ENCODE data around the gene CRY1.
A peak's percentile ranks its signal among the peaks of the same experiment; 100 is the strongest.
"Not testable (repeated sequence)": the region's sequence is repeated elsewhere in the genome, so short reads cannot be mapped to it uniquely, and the experiment has no call there.

CRY1 gene

DNA sequence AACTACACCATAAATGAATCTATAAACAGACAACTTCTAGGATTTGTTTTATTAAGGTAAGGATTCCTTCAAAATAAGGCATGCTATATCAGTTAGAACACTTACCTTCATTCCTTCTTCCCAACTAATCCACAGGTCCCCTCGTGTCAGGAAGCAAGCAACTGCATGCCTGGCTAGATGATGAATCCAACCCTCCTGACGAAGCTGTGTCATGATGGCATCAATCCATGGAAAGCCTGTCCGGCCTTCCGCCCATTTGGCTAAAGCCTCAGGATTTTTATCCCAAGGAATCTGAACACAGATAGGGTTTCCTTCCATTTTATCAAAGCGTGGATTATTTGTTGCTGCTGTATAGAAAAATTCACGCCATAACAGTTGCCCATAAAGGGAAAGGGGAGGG is 93.9 kb downstream of the CRY1 start:
- no peak for DNase-seq (ENCODE audit: low spot score)

DNA sequence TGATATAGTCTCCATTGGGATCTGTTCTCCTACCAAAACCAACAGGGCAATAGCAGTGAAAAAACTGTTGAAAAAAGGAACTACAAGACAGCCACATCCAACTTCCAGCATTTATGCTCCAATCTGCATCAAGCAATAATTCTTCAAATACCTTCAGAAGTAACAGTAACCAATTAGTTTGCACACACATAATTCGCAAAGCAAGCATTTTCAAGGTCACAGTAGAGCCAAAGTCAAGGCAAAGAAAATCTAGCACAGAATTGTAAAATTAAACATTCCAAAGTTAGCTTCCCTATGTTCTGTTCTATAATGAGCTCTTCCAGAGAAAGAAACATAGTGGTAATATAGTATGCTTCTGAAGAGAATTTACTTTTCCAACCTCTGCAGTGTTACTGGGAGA is 95.4 kb downstream of the CRY1 start:
- no peak for DNase-seq (ENCODE audit: low spot score)

DNA sequence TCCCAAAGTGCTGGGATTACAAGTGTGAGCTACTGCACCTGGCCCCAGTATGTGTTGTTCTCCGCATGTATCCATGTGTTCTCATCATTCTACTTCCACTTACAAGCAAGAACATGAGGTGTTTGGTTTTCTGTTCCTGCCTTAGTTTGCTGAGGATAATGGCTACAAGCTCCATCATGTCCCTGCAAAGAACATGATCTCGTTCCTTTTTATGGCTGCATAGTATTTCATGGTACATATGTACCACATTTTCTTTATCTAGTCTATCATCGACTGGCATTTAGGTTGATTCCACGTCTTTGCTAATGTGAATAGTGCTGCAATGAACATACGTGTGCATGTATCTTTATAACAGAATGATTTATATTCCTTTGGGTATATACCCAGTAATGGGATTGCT is 97.2 kb downstream of the CRY1 start:
- DNase-seq (ENCODE audit: low spot score), result not testable (repeated sequence)

DNA sequence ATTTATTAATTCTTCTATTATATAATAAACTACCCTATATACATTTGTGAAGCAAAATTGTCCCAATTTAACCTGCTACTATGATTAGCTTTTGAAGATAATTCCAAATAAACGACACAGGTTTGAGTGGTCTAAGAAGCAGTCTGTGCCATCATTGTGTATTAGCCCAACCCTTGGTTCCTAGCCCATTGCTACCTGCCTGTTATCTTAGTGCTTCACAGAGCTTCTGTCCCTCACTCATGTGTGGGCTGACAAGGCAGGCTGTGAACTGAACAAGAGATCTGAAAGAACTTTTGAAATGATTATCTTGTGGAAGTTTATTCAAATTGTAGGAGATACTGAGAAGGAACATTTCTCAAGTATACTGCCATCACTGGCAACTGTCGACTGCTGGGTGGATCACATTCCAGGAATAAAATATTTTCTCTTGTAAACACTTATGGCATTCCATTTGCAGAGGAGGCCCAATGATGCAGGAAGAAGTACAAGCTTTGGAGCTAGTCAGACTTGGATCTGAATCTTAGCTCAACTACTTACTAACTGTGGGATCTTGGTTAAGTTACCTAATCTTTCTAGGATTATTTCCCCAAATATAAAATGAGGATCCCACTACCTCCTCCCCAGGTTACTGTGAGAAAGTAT is 98.6 kb downstream of the CRY1 start:
- DNase-seq (ENCODE audit: low spot score), result no peak

DNA sequence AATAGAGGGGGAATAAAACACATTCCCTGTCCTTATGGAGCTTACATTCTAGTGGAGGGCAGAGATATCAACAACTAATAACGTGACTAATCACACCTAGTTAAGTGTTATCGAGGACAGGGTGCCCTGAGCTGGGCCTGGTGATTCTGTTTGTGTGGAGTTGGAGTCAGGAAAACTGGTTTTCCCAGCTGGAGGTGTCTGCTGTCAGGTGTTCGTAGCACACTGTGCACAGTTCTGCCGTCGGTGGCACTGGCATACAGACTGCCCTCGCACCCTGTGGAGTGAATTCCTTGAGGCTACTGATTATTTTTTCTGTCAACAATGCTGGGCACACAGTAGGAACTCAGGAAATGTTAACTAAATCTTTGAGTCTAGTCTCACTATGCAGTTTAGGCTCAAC is 105.5 kb downstream of the CRY1 start:
- DNase-seq (ENCODE audit: low spot score), result no peak

DNA sequence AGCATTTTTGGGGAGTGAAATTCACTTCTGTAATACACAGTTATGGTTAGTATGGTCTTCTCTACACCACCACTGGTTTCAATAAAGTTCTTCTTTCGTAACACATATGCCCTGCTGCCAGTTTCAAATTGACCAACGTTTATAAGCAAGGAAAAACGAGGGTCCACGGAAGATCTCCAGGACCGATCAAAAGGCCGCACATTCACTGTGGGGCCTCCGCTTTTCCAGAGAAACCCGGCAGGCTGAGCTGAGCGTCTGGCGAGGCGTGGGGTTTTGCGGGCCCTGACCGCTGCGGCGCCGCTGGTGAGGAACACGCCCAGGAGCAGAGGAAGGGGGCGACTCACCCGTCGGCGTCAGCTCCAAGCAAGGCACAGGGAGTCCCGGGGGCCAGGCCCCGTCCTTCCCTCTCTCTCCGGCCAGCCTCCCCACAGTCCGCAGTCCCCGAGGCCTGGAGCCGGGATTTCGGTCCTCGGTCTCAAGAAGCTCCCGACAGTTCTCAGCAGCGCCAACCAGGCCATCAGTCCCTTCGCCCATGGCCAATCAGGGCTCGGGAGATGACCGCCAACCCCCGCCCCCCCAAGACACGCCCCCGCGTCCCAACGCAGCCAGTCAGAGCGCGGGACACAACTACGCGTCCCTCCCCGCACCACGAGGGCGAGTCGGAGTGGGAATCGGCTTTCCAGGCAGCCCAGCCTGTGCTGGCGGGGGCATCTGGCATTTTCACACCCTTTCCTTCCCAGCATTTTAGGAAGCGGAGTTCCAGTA is 106.5 kb downstream of the CRY1 start, which contains the start of gene MTERF2:
Gene MTERF2 (minus strand): TSS at position 522 of the 765 bp plus-strand sequence. CDS start 8,432 bp downstream, outside the sequence.
- DNase-seq (ENCODE audit: low spot score), result peak; percentile 89

DNA sequence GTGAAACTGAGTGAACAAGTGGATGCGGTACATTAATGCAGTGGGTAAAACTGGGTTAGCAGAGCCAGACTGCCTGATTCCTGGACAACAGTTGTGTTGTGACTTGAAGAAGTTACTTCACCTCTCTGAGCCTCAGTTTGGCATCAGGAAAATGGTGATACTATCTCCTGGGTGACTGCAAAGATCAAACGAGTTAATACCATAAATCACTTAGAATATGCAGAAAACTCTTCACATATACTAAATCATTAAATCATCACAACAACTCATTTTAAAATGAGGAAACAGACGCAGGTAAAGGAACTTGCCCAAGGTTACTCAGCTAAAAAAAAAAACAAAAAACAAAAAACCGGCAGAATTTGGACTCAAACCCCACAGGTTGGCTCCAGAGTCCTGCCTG is 107.2 kb downstream of the CRY1 start:
- DNase-seq (ENCODE audit: low spot score), result no peak

DNA sequence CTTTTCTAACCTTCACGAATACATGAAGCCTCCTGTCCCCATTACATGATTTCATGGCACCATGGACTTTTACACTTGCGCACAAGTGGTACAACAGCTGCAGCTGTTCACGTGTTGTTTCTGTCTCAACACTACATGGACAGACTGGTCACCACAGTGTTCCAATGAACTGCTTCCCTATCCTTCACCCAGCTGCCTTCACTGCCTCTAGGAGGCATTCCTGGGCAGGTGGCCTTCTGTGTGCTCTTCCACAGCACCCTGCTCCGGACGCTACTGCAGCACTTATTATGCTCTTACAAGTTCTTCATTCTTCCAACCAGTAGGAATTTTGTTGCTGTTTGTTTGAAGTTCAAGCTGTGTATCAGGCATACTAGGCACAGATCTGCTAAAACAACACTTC is 107.9 kb downstream of the CRY1 start:
- no peak for DNase-seq (ENCODE audit: low spot score)

DNA sequence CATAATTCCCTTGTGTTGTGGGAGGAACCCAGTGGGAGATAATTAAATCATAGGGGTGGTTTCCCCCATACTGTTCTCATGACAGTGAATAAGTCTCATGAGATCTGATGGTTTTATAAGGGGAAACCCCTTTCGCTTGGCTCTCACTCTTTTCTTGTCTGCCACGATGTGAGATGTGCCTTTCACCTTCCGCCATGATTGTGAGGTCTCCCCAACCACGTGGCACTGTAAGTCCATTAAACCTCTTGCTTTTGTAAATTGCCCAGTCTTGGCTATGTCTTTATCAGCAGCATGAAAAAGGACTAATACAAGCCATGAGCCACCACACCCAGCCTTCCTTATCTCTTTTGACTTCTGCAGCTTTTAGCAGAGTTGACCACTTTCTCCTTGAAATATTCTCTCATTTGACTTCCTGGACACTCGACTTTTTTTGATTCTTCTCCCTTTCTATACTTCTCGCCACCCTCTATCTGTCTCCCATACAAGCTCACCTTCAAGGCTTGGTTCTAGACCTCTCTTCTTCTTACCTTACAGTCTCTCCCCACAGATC is 108.7 kb downstream of the CRY1 start:
- no peak for DNase-seq (ENCODE audit: low spot score)

DNA sequence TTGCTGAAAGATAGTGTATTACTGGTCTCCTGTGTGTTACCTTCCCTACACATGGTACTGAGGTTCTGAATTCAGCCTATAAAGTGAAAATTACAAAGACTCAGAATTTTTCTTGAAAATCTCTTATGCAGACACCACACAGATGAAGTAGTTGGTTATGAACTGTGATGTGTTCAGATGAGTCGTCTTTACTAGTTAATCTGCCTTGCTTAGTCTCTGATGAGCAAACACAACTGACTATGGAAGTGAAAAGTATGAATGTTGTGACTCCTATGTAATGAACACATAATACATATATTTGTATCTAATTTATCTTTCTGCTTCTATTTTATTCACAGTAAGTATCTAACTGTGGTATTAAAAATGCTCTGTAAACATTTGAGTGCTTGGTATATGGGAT is 111.1 kb downstream of the CRY1 start:
- no peak for DNase-seq (ENCODE audit: low spot score)

DNA sequence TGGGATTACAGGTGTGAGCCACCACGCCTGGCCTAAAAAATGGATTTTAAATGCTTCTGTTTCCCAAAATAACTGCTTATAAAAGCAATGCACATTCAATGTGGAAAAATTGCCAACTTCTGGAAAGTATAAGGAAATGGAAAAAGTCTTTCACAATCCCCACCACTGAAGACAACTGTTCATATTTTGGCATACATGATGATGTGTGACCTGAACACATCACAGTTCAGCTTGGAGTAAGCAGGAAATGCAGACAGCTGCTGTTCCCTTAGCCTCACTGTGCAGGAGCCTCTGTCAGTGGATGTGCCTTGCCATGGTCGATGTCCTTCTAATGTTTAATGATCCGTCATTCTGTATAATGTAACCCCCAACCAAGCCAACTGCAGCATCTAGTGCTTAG is 111.6 kb downstream of the CRY1 start:
- no peak for DNase-seq (ENCODE audit: low spot score)

DNA sequence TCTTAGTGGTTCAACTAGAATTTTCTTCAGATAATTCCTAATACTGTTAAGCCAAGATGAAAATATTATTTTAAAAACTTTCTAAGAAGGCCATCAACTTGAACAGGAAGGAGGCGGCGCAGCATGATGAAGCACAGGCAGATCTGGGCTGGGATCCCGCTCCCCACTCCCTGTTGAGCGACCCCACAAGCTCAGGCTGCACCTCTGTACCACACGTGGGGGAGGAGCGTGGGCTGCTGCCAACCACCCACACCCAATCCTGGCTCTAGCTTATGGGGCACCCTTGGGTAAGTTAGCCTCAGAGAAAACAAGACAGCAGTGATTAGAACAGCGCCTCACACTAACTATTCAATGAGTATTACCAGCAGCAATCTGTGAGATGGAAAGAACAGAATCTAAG is 112.4 kb downstream of the CRY1 start:
- DNase-seq (ENCODE audit: low spot score), result no peak

DNA sequence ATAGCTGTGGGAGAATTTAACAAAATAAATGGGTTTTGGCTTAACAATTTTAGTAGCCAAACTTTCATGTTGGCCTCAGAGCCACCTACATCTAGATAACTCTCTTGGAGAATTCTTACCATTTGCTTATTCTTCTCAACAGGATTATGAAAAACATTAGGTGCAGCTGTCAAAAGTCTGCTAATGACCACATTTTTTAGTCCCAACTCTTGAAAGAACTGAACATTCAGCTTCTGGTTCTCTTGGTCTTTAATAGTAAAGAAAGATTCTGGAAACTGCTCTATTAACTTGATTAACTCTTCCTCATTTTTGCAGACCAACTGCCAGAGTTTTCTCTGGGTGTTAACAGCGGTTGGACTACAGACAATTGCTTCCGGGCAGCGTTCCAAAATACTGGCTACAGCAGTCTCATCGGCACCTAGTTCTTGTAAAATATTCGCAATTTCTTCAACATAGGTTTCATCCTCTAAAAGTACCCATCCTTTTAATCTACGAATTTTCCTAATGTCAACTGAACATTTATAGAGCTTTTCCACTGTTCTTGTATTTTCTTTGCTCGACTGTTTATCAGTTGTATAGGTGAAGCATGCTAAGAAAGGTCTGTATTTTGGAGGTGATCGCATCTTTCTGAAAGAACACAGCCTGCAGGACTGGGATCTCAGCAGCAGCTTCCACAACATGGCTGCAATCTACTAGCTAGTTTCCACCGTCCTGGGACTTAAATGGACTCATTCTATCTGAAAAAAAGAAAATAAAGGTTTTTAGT is 115.1 kb downstream of the CRY1 start:
- DNase-seq (ENCODE audit: low spot score), result no peak

DNA sequence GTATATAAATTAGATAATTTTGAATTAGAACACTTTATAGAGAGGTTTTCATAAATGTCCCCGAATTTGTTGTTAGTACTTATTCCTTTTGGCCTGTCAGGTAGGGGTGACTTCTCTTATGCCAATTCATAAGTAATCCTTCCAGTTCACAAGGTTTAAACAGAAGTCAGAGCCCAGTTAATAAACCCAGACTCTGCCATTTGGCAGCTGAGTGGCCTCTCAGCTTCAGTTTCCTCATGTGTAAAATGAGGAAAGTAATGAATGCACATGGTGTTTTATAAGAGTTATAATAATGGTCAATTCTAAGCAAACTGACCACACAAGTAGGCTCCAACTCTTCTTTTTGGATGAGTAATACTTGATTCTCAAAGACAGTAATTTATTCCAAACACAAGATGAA is 116.7 kb downstream of the CRY1 start:
- DNase-seq (ENCODE audit: low spot score), result no peak

DNA sequence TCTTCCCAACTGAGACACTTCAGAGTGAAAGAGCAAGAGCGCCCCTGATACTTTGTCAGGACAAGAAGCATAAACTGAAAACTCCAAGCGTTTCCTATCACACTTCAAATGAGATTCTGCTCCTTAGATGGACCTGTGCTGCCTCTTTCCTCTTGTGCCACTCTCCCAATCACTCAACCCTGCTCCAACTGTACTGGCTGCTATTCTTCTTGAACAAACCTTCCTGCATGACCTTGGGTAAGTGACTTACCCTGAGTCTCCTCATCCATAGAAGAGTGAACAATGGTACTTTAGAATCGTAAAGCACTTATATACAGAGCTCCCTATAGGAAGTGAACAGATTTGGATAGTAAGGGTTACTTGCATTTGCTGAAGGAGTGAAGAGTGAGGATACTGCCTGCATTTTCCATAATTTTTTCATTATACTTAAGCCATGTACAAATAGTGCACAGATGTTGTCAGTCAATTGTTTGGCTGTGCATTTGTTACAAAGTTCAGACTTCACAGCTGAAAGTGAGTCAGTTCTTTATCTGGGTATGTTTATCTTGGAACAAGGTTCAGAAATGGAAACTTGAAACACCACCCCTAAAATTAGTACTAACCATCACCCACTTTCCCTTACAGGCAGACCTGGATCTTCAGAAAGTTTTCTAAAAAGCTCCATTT is 117.2 kb downstream of the CRY1 start:
- no peak for DNase-seq (ENCODE audit: low spot score)

DNA sequence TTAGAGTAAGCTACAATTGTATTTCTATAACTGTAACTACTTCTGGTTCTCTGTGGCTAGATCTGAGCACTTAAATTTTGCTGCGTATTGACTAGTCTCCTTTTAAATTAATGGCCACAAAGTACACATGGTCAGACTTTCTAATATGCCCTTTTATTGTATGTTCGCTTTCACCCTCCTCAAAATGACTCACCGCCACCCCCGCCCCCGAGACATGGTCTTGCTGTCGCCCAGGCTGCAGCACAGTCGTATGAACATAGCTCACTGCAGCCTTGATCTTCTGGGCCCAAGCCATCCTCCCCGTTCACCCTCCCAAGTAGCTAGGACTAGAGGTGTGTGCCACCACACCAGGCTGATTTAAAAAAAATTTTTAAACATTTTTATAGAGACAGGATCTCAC is 118.3 kb downstream of the CRY1 start:
- no peak for DNase-seq (ENCODE audit: low spot score)

DNA sequence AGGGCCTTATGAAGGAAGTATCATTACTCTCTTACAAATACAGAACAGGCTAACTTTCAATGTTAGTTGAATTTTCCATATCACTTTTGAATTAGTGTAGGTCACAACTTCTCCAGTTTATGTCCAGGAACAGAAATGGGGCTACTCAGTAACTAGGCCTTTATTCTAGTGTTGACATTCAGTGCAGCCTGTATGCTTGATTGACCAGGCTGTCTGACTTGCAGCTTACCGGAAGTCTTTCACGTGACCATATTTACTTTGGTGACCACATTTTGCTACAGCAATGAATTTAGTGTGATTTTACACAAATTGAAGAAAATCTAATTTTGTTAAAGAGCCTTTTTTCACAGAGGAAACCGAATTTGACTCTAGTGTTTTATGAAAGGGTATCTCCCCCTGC is 118.8 kb downstream of the CRY1 start:
- peak; percentile 64 for DNase-seq (ENCODE audit: low spot score)

DNA sequence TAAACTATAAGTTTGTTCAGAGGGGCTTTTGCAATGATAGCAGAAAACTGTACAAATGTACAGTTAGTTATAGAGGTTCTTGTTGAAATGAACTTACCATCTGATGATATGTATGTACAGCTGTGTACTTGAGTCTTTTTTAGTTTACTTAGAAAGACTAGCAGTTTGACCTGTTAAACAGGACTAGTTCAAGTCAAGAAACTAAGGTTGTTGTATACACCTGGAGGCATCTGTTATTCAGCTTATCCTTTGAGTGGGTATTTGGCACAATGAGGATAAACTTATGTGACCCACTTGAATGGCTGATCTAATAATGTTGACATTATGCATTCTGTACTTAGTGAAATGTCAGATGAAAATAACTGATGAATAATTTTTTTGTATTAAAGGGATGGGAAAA is 119.8 kb downstream of the CRY1 start:
- DNase-seq (ENCODE audit: low spot score), result no peak

DNA sequence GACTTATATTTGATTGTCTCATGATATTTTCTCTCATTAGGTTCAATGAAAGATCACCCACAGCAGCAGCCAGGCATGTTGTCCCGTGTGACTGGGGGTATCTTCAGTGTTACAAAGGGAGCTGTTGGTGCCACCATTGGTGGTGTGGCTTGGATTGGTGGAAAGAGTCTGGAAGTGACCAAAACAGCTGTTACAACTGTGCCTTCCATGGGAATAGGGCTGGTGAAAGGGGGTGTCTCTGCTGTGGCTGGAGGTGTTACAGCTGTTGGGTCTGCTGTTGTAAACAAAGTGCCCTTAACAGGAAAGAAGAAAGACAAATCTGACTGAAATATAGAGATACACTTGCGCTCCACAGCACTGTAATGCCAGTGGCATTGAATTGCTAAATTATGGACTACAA is 122.3 kb downstream of the CRY1 start:
- no peak for DNase-seq (ENCODE audit: low spot score)

DNA sequence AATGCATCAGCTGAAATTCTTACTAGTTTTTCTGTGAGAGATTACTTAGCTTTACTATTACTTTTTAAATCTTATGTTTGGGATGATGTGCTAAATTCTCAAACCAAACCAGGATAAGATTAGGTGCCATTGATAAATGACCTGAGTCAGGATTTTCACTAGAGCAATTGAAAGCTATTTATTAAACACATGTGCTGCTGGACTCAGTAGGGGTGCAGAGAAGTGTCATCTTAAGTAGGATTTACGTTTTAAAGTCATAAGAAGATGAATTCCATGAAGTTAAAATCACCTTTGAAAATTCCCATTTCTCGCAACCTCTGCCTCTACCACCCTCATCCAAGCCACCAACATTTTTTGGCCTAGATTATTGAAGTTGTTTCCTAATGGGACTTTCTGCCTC is 128.8 kb downstream of the CRY1 start:
- no peak for DNase-seq (ENCODE audit: low spot score)

DNA sequence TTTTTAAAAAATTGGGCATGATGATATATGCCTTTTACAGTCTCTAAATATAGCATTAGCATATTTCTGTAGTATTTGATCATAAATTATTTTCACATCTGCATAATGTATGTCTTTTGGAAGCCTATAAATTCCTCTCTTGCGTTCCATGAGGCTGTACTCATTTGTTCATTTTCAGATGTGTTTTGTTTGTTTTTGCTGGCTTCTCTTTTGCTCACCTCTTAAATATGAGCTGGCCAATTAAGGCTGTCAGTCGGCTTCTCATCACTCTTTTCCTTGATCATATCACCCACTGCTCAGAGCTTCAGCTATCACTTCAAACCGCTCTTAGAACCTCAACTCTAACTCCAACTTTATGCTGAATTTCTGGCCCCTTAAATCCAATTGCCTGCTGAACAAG is 131.1 kb downstream of the CRY1 start:
- DNase-seq (ENCODE audit: low spot score), result no peak

DNA sequence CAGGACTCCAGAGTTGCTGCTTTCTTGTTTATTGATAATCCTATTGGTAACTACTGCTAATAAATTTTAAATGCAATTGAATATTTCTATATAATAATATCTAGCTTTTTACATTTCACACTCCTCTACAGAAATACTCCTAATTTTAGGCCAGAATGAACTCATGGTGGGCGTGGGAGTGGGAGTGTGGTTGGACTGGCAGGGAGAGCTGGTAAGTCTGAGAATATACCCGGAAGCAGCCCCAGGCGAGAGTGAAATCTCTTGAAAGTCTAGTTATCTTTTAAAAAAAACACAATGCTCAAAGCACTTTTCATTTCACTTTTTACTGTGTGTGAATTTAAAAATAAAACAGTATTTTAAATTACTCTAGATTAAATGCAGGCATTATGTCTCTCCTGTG is 132.9 kb downstream of the CRY1 start:
- no peak for DNase-seq (ENCODE audit: low spot score)

Data from NAMALWA (cell line).